Omental fat pad (tissue), 4 donors: ENCODE measurements around the gene AP1S3. TPM values are rescaled to one million over a fixed set of nuclear protein-coding genes. Genes with fewer than 3 reads are reported as not detected.

Experiments
- ATAC-seq: fragments of 150-250 bp; one replicate; pipeline ENCODE4 v1.9.1; 2016; ENCODE audit warnings: mild to moderate bottlenecking, moderate library complexity; ENCODE audit not compliant: low FRiP score
- DNase-seq: peaks from one replicate; pipeline ENCODE4 v3.0.0-alpha.2; 2019; ENCODE audit warnings: low spot score
- total RNA-seq, 4 donors: library from RNA; depleted of rRNA; stranded (reverse); fragments of >200 nt; gene quantifications; one replicate each; pipeline ENCODE4 v1.1.0, GENCODE V29; 2016
- TF ChIP-seq, protein P1 (sequence below), 3 donors: fragments of 450-650 bp; IDR thresholded peaks; one replicate each; pipeline ENCODE4 v1.5.1; 2016 to 2017; ENCODE audit warnings: antibody characterized with exemption in 3 of 3, mild to moderate bottlenecking in 3 of 3, moderate library complexity in 2 of 3

The AP1S3 gene
- total RNA-seq, 4 donors from 2014 or later: 1.6 to 16.2 (median 4.9) TPM; not detected in 1

DNA sequence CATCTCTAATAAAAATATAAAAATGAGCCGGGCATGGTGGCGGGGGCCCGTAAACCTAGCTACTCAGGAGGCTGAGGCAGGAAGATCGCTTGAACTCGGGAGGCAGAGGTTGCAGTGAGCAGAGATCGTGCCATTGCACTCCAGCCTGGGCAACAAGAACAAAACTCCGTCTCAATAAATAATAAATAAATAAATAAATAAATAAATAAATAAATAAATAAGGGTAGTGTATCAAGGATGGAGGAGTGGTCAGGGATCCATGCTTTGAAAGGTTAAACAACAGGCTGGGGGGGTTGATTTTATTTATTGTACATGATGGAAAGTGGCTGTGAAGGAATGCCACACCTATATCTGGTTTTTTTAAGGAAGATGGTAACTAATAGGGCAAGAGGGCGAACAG lies 63.2 kb downstream of the AP1S3 start:
- DNase-seq: no peak
- TF ChIP-seq, protein P1, sequence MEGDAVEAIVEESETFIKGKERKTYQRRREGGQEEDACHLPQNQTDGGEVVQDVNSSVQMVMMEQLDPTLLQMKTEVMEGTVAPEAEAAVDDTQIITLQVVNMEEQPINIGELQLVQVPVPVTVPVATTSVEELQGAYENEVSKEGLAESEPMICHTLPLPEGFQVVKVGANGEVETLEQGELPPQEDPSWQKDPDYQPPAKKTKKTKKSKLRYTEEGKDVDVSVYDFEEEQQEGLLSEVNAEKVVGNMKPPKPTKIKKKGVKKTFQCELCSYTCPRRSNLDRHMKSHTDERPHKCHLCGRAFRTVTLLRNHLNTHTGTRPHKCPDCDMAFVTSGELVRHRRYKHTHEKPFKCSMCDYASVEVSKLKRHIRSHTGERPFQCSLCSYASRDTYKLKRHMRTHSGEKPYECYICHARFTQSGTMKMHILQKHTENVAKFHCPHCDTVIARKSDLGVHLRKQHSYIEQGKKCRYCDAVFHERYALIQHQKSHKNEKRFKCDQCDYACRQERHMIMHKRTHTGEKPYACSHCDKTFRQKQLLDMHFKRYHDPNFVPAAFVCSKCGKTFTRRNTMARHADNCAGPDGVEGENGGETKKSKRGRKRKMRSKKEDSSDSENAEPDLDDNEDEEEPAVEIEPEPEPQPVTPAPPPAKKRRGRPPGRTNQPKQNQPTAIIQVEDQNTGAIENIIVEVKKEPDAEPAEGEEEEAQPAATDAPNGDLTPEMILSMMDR (IDR thresholded peaks at IDR 0.05): no peak
- ATAC-seq: no peak

DNA sequence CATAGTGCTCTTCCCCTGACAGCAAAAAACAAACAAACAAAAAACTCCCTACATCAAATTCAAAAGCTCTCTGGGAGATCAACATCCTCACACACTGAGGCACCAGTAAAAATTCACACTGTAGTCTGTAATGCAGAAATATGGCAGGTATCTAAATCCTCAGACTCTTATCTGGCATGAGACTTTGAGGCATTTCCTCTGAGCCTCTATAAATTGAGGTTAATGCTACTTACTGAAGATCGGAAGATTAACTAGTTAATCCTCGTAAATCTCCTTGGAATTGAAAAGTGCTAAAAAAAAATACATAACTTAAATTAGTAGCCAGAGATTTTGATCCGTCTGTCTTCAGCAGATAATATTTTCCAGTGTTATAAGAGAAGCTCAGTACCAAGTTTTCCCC lies 65.0 kb downstream of the AP1S3 start:
- ATAC-seq (no peak), DNase-seq (no peak)
- TF ChIP-seq, protein P1 (IDR thresholded peaks at IDR 0.05): no peak

- ATAC-seq: no peak
- TF ChIP-seq, protein P1 (IDR thresholded peaks at IDR 0.05): no peak
- no peak for DNase-seq
Measured at GRCh38 chr2:223771475-223771874, 65.9 kb downstream of the AP1S3 start.

- ATAC-seq: no peak
- TF ChIP-seq, protein P1 (IDR thresholded peaks at IDR 0.05): no peak
- DNase-seq: no peak
Measured at GRCh38 chr2:223768179-223768578, 69.2 kb downstream of the AP1S3 start.

DNA sequence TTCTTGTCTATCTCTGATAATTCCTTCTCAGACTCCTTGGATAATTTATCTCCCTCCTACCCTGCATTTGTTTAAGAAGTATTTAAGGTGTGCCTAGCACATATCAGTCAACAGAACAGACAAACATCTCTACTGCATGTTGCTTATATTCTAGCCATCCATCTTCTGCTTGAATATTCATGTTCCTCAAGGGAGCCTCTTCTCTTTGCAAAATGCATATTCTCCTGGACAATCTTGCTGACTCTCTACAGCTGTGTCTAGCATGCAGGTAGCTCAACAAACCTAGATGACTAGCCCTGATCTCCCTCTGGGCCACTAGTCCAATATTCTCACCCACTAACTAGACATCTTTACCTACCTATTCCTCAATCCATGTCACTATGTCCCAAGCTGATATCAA lies 70.0 kb downstream of the AP1S3 start:
- DNase-seq (no peak), ATAC-seq (no peak)
- TF ChIP-seq, protein P1 (IDR thresholded peaks at IDR 0.05): no peak

GRCh38 chr2:223765221-223765785 lies 72.1 kb downstream of the AP1S3 start:
- no peak for DNase-seq
- no peak for ATAC-seq
- TF ChIP-seq, protein P1 (IDR thresholded peaks at IDR 0.05): no peak

- TF ChIP-seq, protein P1 (IDR thresholded peaks at IDR 0.05): no peak
- DNase-seq (no peak), ATAC-seq (no peak)
Measured at GRCh38 chr2:223764796-223765195, 72.6 kb downstream of the AP1S3 start.
